ENCODE results near the gene PTPN14. TPM values are rescaled to one million over a fixed set of nuclear protein-coding genes. Genes with fewer than 3 reads are reported as not detected.

PTPN14 gene
- total and polyA plus RNA-seq, 2 experiments from 2014 or later: 18.7 to 70.2 TPM

DNA sequence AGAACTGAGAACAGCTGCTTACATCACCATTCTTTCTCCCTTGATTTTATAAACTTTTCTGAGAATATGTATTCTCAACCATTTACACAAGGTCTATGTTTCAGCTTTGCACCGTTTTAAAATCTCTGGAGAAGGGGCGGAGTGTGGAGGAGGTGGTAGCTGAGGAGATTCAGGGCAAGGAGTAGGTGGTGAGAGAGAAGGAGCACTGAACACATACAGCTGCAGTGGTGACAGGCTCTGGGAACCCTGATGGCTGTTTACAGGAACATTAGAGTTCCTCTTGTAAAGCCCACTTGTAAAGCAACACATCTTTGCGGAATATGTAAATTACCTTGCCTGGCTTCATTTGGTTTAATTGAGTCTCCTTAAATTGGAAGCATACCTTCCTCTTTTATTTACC, 180.8 kb downstream of the PTPN14 start (continued):
- TF ChIP-seq REST (IDR thresholded peaks at IDR 0.05; ENCODE audit: unreplicated experiment) (no peak), STAT1 (IDR thresholded peaks at IDR 0.05; ENCODE audit: unreplicated experiment) (no peak)

DNA sequence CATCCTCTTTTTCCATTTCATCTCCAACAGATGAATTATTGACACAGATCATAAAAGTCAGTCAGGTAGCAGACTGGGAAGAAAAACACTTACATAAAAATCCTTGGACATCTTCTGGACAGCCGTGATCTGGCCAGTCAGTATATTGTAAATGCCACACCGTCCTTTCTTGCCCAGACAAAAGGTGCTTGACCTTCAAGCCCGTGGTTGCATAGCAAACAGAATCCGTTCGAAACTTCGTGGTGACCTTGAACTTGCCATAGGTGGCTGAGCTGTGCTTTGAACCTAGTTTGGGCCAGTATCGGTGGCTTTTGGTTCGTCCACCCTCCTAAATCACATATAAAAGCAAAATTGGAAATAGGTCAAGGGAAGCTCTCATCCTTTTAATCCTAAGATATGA, 182.0 kb downstream of the PTPN14 start:
- H3K27ac Mint-ChIP-seq: no peak overlapping the region
- Histone ChIP-seq H3K4me3 (no peak overlapping the region), H3K4me1 (ENCODE audit: insufficient read depth) (no peaks in the 10 kb centered on the region; the same call in 1 of the 2 replicates), H3F3A (replicated peaks; ENCODE audit: low read depth) (no peaks in the 10 kb centered on the region), H3K4me2 (no peak overlapping the region), H3K27ac (ENCODE audit: low read depth) (no peak overlapping the region), H4K20me1 (replicated peaks; ENCODE audit: insufficient read depth) (no peaks in the 10 kb centered on the region), H3K27me3 (ENCODE audit: insufficient read depth) (no peaks in the 10 kb centered on the region), H3K79me2 (replicated peaks; ENCODE audit: insufficient read depth) (no peaks in the 10 kb centered on the region), H3K9me2 (ENCODE audit: insufficient read depth) (no peaks in the 10 kb centered on the region), H2AFZ (no peak overlapping the region), H3K36me3 (ENCODE audit: insufficient read depth) (peaks cover 10% of the 10 kb centered on the region)
- TF ChIP-seq CREB1 (CRISPR knock-in tag; IDR thresholded peaks at IDR 0.05; ENCODE audit: low read depth) (no peak), EZH2 (IDR thresholded peaks at IDR 0.05; ENCODE audit: low read depth, unreplicated experiment) (no peak), ZNF114 (CRISPR knock-in tag; IDR thresholded peaks at IDR 0.05) (no peak), EZH2phosphoT487 (IDR thresholded peaks at IDR 0.05; ENCODE audit: unreplicated experiment) (no peak), ZNF331 (CRISPR knock-in tag; IDR thresholded peaks at IDR 0.05; ENCODE audit: low read depth) (no peak), STAT1 (IDR thresholded peaks at IDR 0.05; ENCODE audit: unreplicated experiment) (no peak), NANOG (IDR thresholded peaks at IDR 0.05; ENCODE audit: borderline replicate concordance) (no peak), ZNF462 (CRISPR knock-in tag; IDR thresholded peaks at IDR 0.05) (no peak), JUNB (IDR thresholded peaks at IDR 0.05; ENCODE audit: unreplicated experiment) (no peak)
- TF ChIP-seq, protein P1, sequence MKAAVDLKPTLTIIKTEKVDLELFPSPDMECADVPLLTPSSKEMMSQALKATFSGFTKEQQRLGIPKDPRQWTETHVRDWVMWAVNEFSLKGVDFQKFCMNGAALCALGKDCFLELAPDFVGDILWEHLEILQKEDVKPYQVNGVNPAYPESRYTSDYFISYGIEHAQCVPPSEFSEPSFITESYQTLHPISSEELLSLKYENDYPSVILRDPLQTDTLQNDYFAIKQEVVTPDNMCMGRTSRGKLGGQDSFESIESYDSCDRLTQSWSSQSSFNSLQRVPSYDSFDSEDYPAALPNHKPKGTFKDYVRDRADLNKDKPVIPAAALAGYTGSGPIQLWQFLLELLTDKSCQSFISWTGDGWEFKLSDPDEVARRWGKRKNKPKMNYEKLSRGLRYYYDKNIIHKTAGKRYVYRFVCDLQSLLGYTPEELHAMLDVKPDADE (IDR thresholded peaks at IDR 0.05): no peak
- ATAC-seq (no peak), DNase-seq (ENCODE audit: low spot score) (no peak)
- H3K9me3 Mint-ChIP-seq: no peaks in the 10 kb centered on the region
- no peak overlapping the region for H3K4me3 Mint-ChIP-seq
- H3K36me3 Mint-ChIP-seq (ENCODE audit: low read depth): peaks cover 22% of the 10 kb centered on the region
- peaks cover 6% of the 10 kb centered on the region; the same call in 2 of the 3 replicates for H3K4me1 Mint-ChIP-seq
- peaks cover 2% of the 10 kb centered on the region for H3K27me3 Mint-ChIP-seq (ENCODE audit: insufficient read depth, low read depth, poor library complexity)

All from GM23338 (cell line).